Esophagus squamous epithelium (tissue), 4 donors: ENCODE data around the gene DEFB114.

Experiments
- POLR2A ChIP-seq, 4 donors: fragments of 450-650 bp; IDR thresholded peaks; one replicate each; pipeline ENCODE4 v1.6.1; 2017; ENCODE audit warnings: antibody characterized with exemption in 4 of 4, mild to moderate bottlenecking in 4 of 4, moderate library complexity in 3 of 4
- TF ChIP-seq, protein P1 (sequence below), 6 experiments: fragments of 450-650 bp in 4 of 6; fragments of 200-600 bp in 2 of 6; sonication (generic) in 2 of 6; IDR thresholded peaks; one replicate each; pipeline ENCODE4 v1.5.1; 2016 to 2019; ENCODE audit warnings: antibody characterized with exemption in 6 of 6, mild to moderate bottlenecking in 4 of 6, moderate library complexity in 4 of 6

DNA sequence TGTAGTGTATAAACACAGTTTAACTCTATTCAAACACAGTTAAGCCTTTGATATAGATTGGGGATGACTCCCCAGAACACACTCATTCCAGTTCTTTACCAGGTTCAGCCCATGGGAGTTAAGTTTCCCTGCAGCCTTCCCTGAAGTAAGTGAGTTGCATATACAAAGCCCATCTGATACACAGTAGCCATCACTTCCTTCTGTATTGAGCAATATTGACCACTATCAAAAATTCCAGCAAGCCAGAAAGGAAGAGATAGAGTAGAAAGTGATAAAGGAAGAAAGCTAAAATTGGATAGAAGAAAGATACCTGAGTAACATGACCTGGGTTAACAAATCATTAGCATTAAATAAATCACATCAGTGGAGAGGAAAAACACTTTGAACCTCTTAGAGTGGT, 34.6 kb downstream of the DEFB114 start:
- TF ChIP-seq, protein P1, sequence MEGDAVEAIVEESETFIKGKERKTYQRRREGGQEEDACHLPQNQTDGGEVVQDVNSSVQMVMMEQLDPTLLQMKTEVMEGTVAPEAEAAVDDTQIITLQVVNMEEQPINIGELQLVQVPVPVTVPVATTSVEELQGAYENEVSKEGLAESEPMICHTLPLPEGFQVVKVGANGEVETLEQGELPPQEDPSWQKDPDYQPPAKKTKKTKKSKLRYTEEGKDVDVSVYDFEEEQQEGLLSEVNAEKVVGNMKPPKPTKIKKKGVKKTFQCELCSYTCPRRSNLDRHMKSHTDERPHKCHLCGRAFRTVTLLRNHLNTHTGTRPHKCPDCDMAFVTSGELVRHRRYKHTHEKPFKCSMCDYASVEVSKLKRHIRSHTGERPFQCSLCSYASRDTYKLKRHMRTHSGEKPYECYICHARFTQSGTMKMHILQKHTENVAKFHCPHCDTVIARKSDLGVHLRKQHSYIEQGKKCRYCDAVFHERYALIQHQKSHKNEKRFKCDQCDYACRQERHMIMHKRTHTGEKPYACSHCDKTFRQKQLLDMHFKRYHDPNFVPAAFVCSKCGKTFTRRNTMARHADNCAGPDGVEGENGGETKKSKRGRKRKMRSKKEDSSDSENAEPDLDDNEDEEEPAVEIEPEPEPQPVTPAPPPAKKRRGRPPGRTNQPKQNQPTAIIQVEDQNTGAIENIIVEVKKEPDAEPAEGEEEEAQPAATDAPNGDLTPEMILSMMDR (IDR thresholded peaks at IDR 0.05): no peak
- no peak for TF ChIP-seq POLR2A (IDR thresholded peaks at IDR 0.05)
